Right cardiac atrium (tissue), 5 donors: Measurements from ENCODE around the gene MED13L. TPM values are rescaled to one million over a fixed set of nuclear protein-coding genes. Genes with fewer than 3 reads are reported as not detected.
A peak's percentile ranks its signal among the peaks of the same experiment; 100 is the strongest.

Source experiments
- ATAC-seq, 2 donors: fragments of 200-7000 bp; cut with Tn5 transposase; one replicate each; pipeline versions ENCODE4 v1.8.0 to v1.9.1; 2020; ENCODE audit warnings: moderate library complexity in 2 of 2, mild to moderate bottlenecking in 1 of 2
- DNase-seq, 3 donors: peaks; one replicate each; pipeline ENCODE4 v3.0.0-alpha.2; 2020
- H3K27ac ChIP-seq: one replicate; pipeline ENCODE4 v1.5.1; 2013; ENCODE audit warnings: mild to moderate bottlenecking, low read length, control low read depth, moderate library complexity
- H3K27me3 ChIP-seq: one replicate; pipeline ENCODE4 v1.6.1; 2013; ENCODE audit not compliant: control insufficient read depth, insufficient read depth
- H3K4me1 ChIP-seq: one replicate; pipeline ENCODE4 v1.6.1; 2013; ENCODE audit warnings: low read length; ENCODE audit not compliant: control insufficient read depth, insufficient read depth
- H3K4me3 ChIP-seq: one replicate; pipeline ENCODE4 v1.5.1; 2013; ENCODE audit warnings: low read length, control low read depth
- H3K9me3 ChIP-seq: one replicate; pipeline ENCODE4 v1.6.1; 2013; ENCODE audit warnings: low read length; ENCODE audit not compliant: control insufficient read depth
- WGBS: extraction: QIAGEN DNeasy Blood & Tissue Kit; methylation state at CpG from one replicate; pipeline ENCODE4 v1.1.7; 2013; 5-methylcytosine and 5-hydroxymethylcytosine counted together
- intact Hi-C, 4 donors: fragments of 100-400 bp; cut with DNase I; formaldehyde crosslinking; loops; one replicate each; pipeline versions ENCODE4 v1.11.0 to v1.14.0; 2022 to 2023
- polyA plus RNA-seq: library from polyadenylated mRNA; stranded (reverse); fragments of 200-250 nt; gene quantifications from one replicate; pipeline ENCODE4 v1.2.3, GENCODE V29; 2013
- total RNA-seq, 4 donors: library from RNA; stranded (reverse); fragmentation: NEBNext Ultra II Directional; extraction: Animal tissue kit (Norgen Biotek cat#: 25700); gene quantifications; one replicate each; pipeline ENCODE4 v1.2.1, GENCODE V29; 2021
- donor health status: healthy with polysubstance abuse.
- donor health status: DM: no; HTN: yes; CAD: no.
- donor health status: DM: no; HTN: no; CAD: no.
- donor health status: DM: no; HTN: yes; CAD: no; lungs with severe emphysema.
- donor health status: DM: yes; HTN: yes; CAD: no.

Gene MED13L
- total and polyA plus RNA-seq, 5 donors, result 15.6 to 73.5 (median 69.0) TPM

GRCh38 chr12:116209503-116209902 is 68.0 kb downstream of the MED13L start:
- DNase-seq (no peak), ATAC-seq (no peak)
- intact Hi-C loops, result no loop called here
- H3K9me3 ChIP-seq, result no peaks in the 10 kb centered on the region
- H3K4me1 ChIP-seq, result no peaks in the 10 kb centered on the region
- WGBS, result 94% methylated on average over 2 of the region's 2 CpGs
- no peak overlapping the region for H3K27ac ChIP-seq
- H3K27me3 ChIP-seq, result no peaks in the 10 kb centered on the region
- no peak overlapping the region for H3K4me3 ChIP-seq

- H3K4me1 ChIP-seq, result peaks cover 2% of the 10 kb centered on the region
- DNase-seq (no peak), ATAC-seq (no peak)
- intact Hi-C loops, result no loop called here
- 98% methylated on average over 3 of the region's 3 CpGs for WGBS
- H3K4me3 ChIP-seq, result no peak overlapping the region
- H3K27ac ChIP-seq, result no peak overlapping the region
- no peaks in the 10 kb centered on the region for H3K27me3 ChIP-seq
- no peaks in the 10 kb centered on the region for H3K9me3 ChIP-seq
These were observed 70.2 kb downstream of the MED13L start for GRCh38 chr12:116207274-116207673.

- no peak for DNase-seq
- intact Hi-C loops, result no loop called here
- WGBS, result 96% methylated on average over 3 of the region's 3 CpGs
These were observed 70.7 kb downstream of the MED13L start for GRCh38 chr12:116206828-116207227.

GRCh38 chr12:116204785-116205184 is 72.7 kb downstream of the MED13L start:
- 86% methylated on average over 3 of the region's 3 CpGs for WGBS
- Histone ChIP-seq H3K4me1 (peaks cover 2% of the 10 kb centered on the region), H3K4me3 (no peak overlapping the region), H3K27me3 (no peaks in the 10 kb centered on the region), H3K27ac (no peak overlapping the region), H3K9me3 (no peaks in the 10 kb centered on the region)
- DNase-seq (no peak), ATAC-seq (peak in 1 of 2 donors; percentile 24)
- intact Hi-C loops, result no loop called here

More at GRCh38 chr12:116206828-116207227, 70.7 kb downstream of the MED13L start:
- Histone ChIP-seq H3K27ac (no peak overlapping the region), H3K4me1 (peaks cover 2% of the 10 kb centered on the region), H3K9me3 (no peaks in the 10 kb centered on the region), H3K27me3 (no peaks in the 10 kb centered on the region), H3K4me3 (no peak overlapping the region)
- ATAC-seq, result no peak

- no peak for DNase-seq
- intact Hi-C loops, result no loop called here
- Histone ChIP-seq H3K9me3 (no peaks in the 10 kb centered on the region), H3K27ac (no peak overlapping the region), H3K4me1 (peaks cover 2% of the 10 kb centered on the region), H3K27me3 (no peaks in the 10 kb centered on the region), H3K4me3 (no peak overlapping the region)
- ATAC-seq, result peak in 1 of 2 donors; percentile 64
- 74% methylated on average over 4 of the region's 4 CpGs for WGBS
These were observed 73.3 kb downstream of the MED13L start for GRCh38 chr12:116204169-116204568.

- 77% methylated on average over 4 of the region's 4 CpGs for WGBS
- ATAC-seq (no peak), DNase-seq (no peak)
- no peak overlapping the region for H3K4me3 ChIP-seq
- H3K27me3 ChIP-seq, result no peaks in the 10 kb centered on the region
- peaks cover 2% of the 10 kb centered on the region for H3K4me1 ChIP-seq
- no peak overlapping the region for H3K27ac ChIP-seq
- no peaks in the 10 kb centered on the region for H3K9me3 ChIP-seq
- intact Hi-C loops, result no loop called here
These were observed 74.6 kb downstream of the MED13L start for GRCh38 chr12:116202940-116203339.

- Histone ChIP-seq H3K9me3 (no peaks in the 10 kb centered on the region), H3K27ac (no peak overlapping the region), H3K4me3 (no peak overlapping the region), H3K27me3 (no peaks in the 10 kb centered on the region), H3K4me1 (peaks cover 2% of the 10 kb centered on the region)
- ATAC-seq, result no peak
- no peak for DNase-seq
- WGBS, result 84% methylated on average over 4 of the region's 4 CpGs
- intact Hi-C loops, result no loop called here
These were observed 75.1 kb downstream of the MED13L start for GRCh38 chr12:116202433-116202832.

- intact Hi-C loops, result no loop called here
- no peak for ATAC-seq
- no peaks in the 10 kb centered on the region for H3K27me3 ChIP-seq
- H3K4me3 ChIP-seq, result no peak overlapping the region
- WGBS, result 77% methylated on average over 1 of the region's 1 CpG
- no peaks in the 10 kb centered on the region for H3K9me3 ChIP-seq
- DNase-seq, result no peak
- H3K27ac ChIP-seq, result no peak overlapping the region
- peaks cover 6% of the 10 kb centered on the region for H3K4me1 ChIP-seq
These were observed 75.6 kb downstream of the MED13L start for GRCh38 chr12:116201908-116202307.

- intact Hi-C loops, result no loop called here
- no peak for ATAC-seq
- peaks cover 6% of the 10 kb centered on the region for H3K4me1 ChIP-seq
These were observed 76.1 kb downstream of the MED13L start for GRCh38 chr12:116201359-116201758.

GRCh38 chr12:116200812-116201211 is 76.7 kb downstream of the MED13L start:
- no peak for ATAC-seq

More at GRCh38 chr12:116201359-116201758, 76.1 kb downstream of the MED13L start:
- Histone ChIP-seq H3K27me3 (no peaks in the 10 kb centered on the region), H3K9me3 (no peaks in the 10 kb centered on the region), H3K27ac (no peak overlapping the region), H3K4me3 (no peak overlapping the region)
- no peak for DNase-seq
- 85% methylated on average over 2 of the region's 2 CpGs for WGBS

GRCh38 chr12:116199160-116199706 is 78.3 kb downstream of the MED13L start:
- H3K27ac ChIP-seq, result no peak overlapping the region
- 81% methylated on average over 1 of the region's 1 CpG for WGBS
- H3K4me1 ChIP-seq, result peaks cover 9% of the 10 kb centered on the region
- no peak overlapping the region for H3K4me3 ChIP-seq
- no peaks in the 10 kb centered on the region for H3K27me3 ChIP-seq
- intact Hi-C loops, result no loop called here
- DNase-seq, result no peak
- H3K9me3 ChIP-seq, result no peaks in the 10 kb centered on the region
- no peak for ATAC-seq

More at GRCh38 chr12:116200812-116201211, 76.7 kb downstream of the MED13L start:
- Histone ChIP-seq H3K4me1 (peaks cover 6% of the 10 kb centered on the region), H3K4me3 (no peak overlapping the region), H3K27ac (no peak overlapping the region), H3K9me3 (no peaks in the 10 kb centered on the region), H3K27me3 (no peaks in the 10 kb centered on the region)
- intact Hi-C loops, result no loop called here
- WGBS, result 97% methylated on average over 1 of the region's 1 CpG
- no peak for DNase-seq
